Omental fat pad (tissue), 4 donors: Measurements from ENCODE around the gene LRPAP1. TPM values are rescaled to one million over a fixed set of nuclear protein-coding genes. Genes with fewer than 3 reads are reported as not detected.

Experiments used
- ATAC-seq: fragments of 150-250 bp; one replicate; pipeline ENCODE4 v1.9.1; 2016; ENCODE audit warnings: mild to moderate bottlenecking, moderate library complexity; ENCODE audit not compliant: low FRiP score
- DNase-seq: peaks from one replicate; pipeline ENCODE4 v3.0.0-alpha.2; 2019; ENCODE audit warnings: low spot score
- CTCF ChIP-seq, 3 donors: fragments of 450-650 bp; IDR thresholded peaks; one replicate each; pipeline ENCODE4 v1.5.1; 2016 to 2017; ENCODE audit warnings: antibody characterized with exemption in 3 of 3, mild to moderate bottlenecking in 3 of 3, moderate library complexity in 2 of 3
- total RNA-seq, 4 donors: library from RNA; depleted of rRNA; stranded (reverse); fragments of >200 nt; gene quantifications; one replicate each; pipeline ENCODE4 v1.1.0, GENCODE V29; 2016

Gene LRPAP1
- total RNA-seq, 4 donors from 2014 or later: 119 to 141 (median 127) TPM

GRCh38 chr4:3471886-3472285 is 60.3 kb downstream of the LRPAP1 start:
- no peak for ATAC-seq
- no peak for TF ChIP-seq CTCF (IDR thresholded peaks at IDR 0.05)
- no peak for DNase-seq

- DNase-seq: no peak
- no peak for TF ChIP-seq CTCF (IDR thresholded peaks at IDR 0.05)
- no peak for ATAC-seq
These were observed 61.0 kb downstream of the LRPAP1 start for GRCh38 chr4:3471098-3471760.

GRCh38 chr4:3470244-3471097 is 61.8 kb downstream of the LRPAP1 start:
- DNase-seq: no peak
- ATAC-seq: no peak
- no peak for TF ChIP-seq CTCF (IDR thresholded peaks at IDR 0.05)

GRCh38 chr4:3469386-3470243 is 62.6 kb downstream of the LRPAP1 start:
- ATAC-seq (no peak), DNase-seq (no peak)
- no peak for TF ChIP-seq CTCF (IDR thresholded peaks at IDR 0.05)

- ATAC-seq: no peak
- TF ChIP-seq CTCF (IDR thresholded peaks at IDR 0.05): no peak
- DNase-seq: no peak
These were observed 63.4 kb downstream of the LRPAP1 start for GRCh38 chr4:3468804-3469203.

- no peak for ATAC-seq
- TF ChIP-seq CTCF (IDR thresholded peaks at IDR 0.05): no peak
These were observed 64.1 kb downstream of the LRPAP1 start for GRCh38 chr4:3468154-3468553.

More at GRCh38 chr4:3468154-3468553, 64.1 kb downstream of the LRPAP1 start:
- no peak for DNase-seq
